Activated CD8-positive, alpha-beta memory T cell treated with anti-CD3 and anti-CD28 coated beads, Interleukin-2, amount 50 U/mL, for 1 hour (primary cell): Measurements from ENCODE around the gene THPO.

Experiments
- DNase-seq: peaks from one replicate; pipeline ENCODE4 v3.0.0-alpha.2; 2020; ENCODE audit errors: extremely low read depth

Gene THPO

DNA sequence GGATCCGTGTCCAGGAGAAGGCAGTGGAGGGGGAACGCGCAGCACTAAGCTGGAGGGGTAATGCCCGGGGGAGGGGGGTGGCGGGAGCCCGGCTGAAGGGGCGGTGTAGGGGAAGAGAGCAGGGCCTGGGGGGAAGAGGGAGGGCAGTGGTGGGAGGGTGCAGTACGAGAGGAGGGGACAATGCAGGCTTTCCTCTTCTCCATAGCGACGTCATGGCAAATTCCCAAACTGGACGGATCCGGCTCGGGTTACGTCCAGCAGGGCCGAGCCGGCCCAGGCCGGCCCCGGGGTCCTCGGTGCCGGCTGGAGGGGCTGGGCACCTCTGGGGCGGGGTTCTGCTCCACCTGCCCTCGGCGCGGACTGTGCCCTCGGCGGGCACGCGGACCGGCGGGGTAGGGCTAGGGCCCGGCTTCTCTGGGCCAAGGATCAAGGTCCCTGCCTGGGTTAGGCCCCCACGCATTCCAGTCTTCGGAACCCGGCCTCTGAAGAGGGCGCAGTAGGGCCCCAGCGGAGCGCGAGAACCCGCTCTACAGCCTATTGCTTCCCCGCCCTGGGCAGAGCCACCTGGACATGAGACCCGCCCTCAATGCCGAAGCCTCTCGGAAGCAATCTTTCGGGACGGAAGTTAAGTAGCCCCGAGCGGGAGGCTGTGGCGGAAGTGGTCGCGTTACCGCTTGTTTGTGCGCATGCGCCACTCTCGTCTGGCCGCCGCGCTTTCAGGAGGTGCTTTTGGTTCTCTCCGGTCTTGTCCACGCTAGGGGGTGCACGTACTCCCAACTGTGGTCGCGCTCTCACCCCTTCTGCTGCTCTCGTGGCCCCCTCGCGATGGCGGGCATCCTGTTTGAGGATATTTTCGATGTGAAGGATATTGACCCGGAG, 15.1 kb downstream of the THPO start:
- peak; percentile 84 for DNase-seq

DNA sequence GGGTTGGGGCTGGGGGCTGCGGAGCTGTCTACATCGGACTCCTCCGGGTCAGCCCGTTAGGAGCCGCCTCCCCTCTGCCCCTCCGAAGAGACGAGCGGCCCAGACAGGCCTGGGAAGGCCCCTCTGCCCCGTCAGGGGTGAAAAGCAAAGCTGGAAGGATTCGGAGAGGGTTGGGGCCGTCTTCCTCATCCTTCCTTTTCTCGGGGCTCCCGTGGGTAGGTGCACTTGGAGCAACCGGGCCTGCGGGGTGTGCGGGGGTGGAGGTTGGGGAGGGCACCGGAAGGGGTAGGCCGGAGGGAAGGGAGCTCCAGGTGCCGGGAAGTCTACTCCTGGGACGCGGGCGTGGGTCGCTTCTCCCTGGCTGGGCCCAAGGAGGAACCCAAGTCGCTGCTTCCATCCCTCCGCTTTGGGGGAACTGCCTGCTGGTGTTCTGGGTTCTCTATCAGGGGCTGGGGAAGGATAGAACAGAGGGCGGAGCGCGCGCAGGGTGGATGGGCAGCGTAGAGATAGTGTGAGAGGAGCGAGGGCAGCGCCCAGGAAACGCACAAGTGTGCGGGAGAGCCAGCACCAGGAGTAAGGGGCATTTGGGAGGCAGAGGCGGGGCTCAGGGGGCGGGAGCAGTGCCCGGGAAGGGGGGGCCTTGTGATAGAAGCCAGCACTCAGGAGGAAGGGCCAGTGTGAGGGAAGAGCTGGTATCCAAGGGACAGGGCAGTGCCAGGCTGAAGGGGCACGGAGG, 15.9 kb downstream of the THPO start:
- no peak for DNase-seq

DNA sequence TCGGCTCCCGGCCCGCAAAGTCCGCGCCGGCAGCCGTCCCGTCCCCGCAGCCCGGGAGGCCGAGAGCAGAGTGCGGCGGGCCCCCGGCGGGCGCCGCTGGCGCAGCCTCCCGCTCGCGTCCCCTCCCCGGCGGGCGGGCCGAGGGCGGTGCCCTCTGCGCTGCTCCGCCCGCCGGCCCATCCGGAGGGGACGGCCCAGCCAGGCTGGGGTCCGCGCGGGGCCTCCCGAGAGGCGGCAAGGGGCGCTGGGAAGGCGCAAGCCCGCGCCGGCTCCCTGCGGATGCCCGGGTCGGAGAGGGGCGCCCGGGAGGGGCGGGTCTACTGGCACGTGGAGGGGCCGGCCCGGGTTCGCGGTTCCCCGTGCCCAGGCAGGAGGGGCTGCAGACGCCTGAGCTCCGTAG, 16.5 kb downstream of the THPO start, which contains the start of the genes CLCN2 and POLR2H:
TSS of gene CLCN2 (minus strand) at position 74 of the 400 bp plus-strand sequence. CDS start 126 bp downstream, outside the sequence.
TSS of gene POLR2H (plus strand) at position 179 of the 400 bp plus-strand sequence. CDS start 1,783 bp downstream, outside the sequence.
- no peak for DNase-seq

DNA sequence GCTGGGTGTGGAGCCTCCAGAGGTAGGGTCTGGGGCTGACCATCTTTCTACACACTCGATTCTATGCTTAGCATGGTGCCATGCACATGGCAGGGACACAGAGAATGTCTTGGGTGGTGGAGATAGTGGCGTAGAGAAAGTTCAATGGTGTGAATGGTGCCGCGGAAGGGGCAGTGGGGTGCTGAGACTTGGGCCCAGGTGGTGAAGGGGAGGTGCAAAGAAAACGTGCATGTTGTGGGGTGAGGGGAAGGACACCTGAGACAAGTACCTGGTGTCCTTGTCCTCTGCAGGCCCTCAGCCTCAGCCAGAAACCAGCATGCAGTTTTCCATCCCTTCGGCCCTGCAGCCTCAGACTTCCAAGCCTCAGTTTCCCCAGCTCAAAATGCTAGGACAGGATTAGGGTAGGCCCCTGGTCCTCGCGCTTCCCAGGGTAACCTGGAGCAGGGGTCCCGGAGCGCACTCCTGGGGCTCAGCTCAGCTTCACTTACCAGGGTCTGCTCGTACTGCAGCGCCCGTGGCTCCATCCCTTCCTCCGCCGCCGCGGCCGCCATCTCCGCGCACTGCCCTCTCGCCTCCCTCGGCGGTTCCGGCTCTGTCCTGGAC, 17.0 kb downstream of the THPO start:
- no peak for DNase-seq

DNA sequence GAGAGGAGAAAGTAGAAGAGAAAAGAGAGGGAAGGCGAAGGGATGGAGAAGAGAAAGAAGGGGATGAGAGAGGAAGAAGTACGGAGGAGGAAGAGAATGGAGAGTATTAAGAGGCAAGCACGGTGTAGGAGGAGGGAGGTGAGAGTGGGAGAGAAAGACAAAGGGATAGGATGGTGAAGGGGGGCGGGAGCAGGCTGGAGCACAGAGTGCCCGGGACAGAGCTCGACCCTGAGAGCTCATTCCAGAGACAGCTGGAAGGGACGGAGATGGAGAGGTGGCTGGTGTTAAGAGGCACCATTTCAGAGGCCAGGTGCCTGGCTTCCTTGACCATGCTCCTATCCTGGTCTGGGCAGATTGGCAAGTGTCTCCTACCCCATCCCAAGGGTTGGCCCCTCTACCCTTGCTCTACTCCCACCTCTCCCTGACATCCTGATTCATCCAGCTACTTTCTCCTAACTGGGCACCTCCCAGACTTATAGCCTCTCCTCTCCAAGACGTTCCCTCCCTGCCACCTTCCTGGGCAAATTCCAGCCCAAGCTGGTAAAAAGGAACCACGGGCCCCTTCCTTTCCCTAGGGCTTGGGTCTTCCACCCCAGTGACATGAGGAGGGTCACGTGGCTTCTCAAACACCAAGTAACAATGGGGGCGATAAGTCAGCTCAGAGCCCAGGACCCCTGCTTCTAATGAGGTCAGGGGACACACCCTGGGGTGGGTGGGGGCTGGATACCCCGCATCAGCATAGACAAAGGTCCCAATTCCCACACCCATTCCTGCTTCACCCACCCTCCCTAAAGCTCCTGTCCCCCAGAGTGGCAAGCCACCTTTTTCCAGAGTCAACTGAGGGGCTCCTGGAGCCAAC, 17.7 kb downstream of the THPO start:
- no peak for DNase-seq

DNA sequence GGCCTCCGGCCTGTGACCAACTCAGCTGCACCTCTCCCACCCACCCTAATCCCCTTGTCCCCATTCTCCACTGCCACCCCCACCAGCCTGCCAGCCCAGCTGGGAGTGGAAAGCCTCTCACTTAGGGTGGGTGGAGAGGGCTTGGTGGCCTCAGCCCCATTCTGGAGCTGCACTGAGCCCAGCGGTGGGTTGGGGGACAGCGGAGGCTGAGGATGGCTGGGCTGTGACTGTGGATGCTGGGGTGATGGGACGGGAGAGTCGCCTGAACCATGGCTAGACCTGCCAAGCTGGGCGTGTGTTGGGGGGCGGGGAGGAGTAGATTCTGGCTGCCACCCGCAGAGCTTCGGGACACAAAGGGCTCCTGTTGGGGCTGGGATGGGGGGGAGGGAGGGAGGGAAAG, 18.4 kb downstream of the THPO start:
- DNase-seq = no peak

DNA sequence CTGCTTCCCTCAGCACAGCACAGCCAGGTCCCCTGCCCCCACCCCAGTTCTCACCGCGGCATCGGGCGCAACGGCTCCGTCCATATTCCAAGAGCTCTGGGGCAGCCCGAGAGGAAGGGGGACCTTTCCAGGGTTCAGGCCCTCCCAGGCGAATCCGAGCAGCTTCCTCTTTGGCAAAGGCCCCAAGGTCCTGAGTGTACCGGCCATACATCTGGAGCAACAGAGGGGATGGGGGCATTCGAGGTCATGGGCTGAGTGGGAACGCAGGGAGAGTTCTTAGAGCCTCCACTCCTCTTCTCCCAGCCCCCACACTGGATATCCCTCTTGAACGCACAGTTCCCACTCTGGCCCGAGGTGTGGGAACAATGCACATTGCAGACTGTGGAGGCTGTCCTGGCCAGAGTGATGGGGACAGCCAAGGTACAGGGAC, 19.1 kb downstream of the THPO start:
- no peak for DNase-seq

DNA sequence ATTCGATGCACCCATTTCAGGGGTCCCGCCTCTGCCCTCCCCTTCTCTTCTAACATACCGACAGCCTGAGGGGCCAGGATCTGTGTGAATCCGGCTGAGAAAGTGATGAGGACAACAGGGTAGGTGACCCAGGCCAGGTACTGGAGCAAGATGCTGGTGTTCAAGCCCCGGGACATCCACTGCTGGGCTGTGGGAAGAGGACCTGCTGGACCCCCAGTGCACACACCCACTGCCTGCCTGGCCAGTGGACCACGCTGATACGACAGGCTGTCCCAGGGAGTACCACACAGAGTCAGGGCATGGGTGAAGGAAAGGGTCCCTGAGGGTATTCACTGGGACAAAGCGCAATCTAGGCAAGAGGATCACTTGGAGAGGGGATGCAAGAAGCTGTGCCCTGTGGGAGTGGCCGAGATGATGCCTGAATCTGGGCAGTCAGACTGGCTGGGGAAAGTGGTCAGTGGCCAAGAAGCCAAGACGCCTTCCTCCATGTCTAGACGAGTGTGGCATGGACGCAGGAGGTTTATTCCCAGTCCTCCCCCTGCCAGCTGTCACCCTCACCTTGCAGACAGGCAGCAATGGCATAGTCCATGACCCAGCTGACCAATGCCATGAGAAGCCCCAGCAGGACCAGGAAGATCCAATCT, 19.8 kb downstream of the THPO start:
- no peak for DNase-seq

DNA sequence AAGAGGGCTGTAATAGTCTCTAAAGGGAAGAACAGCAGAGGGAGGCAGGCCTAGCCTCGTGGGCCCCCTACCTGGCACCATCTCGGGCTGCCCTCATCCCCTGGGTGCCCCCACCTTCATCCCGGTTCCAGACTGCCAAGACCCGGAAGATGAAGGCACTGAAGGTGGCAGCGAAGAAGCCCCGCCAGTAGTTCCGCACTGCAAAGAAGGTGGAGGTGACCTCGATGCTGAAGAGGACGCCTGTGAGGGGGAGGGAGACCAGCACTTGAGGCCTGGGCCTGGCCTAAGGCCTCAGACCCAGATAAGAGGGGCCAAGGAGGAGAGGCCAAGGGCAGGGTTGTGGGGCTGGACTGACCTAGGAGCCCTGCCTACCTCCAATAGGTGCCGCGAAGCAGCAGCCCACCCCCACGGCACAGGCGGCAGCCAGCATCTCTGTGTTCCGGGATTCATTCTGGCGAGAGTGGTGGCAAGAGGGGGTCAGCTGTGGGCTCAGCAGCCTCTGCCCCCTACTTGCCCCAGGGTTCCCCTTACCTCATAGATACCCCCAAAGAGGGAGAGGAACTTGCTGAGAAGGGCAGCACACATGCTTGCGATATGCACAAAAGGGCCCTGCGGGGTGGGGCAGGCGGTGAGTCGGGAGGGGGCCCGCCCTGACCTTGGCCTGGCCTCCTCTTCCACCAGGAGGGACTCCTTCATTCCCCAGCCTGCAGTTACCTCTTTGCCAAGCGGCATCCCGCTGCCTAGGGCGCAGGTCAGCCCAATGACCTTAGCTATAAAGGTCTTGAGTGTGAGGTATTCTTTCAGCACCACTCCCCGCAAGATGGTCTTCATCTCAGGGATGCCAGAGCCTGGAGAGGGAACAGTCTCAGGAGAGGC, 20.5 kb downstream of the THPO start:
- no peak for DNase-seq

DNA sequence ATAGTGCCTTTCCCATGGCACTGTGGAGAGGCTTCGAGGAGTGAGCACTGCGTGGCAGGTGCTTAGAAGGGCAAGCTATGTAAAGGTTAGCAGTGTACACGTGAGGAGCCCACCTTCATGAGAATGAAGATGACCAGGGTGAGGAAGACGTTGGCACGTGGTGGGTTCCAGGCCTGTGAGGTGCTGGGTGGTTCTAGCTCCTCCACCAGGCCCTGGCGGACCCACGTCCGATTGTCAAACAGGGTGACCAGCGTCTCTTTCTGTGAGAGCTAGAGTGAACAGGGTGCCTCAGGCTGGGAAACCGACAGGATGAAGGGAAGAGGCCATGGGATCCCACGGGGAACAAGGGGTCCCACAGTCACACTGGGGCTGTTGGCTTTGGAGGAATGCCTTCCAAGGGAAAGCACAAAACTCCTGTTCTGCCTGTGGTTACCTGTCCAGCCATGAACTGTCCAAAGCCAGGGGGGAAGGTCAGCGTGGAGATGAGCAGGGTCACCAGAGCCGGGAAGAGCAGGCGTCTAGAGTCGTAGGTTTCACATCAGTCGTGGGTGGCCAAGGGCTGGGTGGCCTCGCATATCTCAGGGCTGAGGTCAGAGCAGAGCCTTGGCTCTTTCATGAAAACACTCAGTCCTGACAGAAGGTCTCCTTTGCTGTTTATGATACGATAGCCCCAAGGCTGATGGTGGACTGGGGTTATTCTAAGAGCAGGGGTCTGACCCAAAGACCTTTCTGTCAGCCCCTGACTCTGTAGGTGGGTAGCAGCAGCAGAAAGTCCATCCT, 22.6 kb downstream of the THPO start:
- no peak for DNase-seq

DNA sequence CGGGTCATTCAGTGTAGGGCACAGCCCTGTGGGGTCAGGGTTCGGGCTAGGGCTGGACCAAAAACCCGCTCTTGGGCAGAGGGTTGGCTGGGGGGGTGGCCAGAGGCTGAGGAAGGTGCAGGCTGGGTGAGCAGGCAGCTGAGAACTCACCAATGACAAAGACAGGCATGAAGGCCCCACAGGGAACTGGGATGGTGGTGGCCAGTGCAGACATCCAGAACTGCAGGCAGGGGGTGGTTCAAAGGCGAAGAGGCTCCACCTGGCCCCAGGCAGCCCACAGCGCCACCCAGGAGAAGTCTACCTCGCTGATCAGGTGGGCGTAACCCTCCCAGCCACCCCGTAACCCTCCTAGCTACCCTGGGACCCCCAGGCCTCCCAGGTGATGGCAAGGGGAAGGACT, 23.3 kb downstream of the THPO start:
- no peak for DNase-seq

DNA sequence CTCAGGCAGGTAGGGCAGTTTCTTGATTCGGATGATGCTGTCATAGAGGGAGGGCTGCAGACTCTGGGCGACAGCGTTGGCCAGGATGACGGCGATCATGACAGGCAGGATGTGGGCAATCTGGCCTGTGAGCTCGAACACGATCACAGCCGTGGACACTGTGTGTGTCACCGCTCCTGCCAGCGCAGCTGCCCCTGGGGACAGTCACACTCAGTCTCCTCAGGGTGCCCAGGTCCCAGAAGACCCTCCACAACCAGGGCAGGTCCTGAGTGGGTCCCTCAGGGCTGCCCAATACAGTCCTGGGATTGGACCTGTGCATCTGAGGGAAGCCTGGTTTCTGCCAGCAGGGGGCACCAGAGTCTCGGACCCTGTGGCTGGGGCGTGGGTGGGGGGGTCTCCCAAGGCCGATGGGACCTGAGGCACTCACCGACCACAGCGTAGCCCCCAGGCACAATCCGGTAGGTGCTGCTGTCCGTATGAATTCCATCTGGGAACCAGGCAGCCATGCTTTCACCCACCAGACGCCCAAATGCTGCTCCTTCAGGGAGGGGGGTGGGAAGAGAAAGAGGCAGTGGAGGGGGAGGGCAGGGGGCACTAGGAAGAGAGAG, 23.8 kb downstream of the THPO start:
- DNase-seq = no peak

DNA sequence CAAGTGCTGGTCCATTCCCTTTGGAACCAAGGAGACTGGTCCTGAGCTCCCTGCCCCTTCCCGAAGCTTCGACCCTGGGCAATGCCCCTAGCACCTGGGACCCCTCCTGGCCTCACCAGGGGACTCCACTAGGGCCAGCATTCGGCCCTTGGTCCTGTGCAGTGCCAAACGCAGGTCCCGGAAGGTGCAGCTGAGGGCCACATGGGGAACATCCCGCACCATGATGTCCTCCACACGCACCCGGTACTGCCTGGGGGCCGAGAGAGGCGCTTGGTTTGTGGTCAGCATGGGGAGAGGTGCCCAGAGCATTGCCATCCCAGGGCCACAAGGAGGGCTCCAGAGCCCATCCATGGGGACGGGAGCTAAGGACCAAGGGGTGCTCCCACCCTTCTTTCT, 24.5 kb downstream of the THPO start:
- no peak for DNase-seq

DNA sequence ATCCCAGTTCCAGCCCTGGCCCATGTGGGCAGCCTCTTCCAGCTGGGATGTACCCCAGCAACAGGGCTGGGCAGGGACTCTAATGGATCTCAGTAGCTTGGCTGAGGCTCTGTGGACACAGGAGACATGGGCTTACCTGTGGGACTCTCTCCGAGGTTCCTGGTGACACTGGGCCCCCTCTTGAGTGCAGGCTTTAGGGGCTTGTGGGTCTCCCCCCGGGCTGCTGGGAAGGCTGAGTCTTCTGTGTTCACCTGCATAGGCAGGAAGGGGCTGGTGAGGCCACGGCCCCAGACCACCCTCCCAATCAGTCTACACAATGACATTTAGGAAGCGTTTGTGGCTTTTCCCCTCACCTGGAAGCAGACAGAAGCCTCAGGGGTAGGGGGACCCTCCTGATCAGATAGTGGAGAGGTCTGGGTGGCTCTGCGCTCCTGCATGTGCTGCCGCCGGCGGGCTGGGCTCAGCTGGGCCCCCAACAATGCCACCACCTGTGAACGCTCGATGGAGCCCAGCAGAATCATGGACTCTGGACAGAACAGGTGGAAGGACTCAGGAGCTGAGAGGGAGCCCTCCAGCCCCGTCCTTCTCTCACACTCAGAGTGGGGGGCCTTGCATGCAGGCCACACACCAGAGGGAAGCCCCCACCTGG, 25.0 kb downstream of the THPO start:
- DNase-seq = no peak

DNA sequence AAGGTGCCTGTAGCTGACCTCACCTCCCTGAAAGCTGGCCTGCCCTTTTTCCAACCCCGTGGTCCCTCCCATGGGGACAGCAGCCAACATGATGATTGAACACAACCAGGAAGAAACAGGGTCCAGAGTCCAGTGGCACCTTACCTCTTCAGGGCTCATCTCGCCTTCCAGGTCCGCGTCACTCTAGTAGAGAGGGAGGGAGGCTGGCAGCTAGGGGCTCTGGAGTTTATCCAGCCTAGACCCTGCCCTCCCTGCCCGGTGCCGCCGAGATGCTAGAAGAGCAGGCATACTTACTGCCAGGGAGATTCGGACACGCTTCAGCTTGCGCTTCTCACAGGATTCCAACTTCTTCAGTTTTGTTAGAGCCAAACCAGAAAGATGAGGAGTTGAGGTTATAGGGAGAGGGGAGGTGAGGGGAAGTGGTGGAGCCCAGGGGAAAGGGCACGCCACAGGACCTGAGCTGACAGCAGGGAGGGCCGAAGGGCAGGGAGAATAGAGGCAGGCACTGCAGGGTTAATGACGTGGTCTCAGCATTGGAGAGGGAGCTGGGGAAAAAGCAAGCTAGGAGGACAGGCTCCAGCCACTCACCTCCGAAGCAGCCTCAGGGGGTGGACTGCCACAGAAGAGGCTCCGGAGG, 25.7 kb downstream of the THPO start:
- no peak for DNase-seq

DNA sequence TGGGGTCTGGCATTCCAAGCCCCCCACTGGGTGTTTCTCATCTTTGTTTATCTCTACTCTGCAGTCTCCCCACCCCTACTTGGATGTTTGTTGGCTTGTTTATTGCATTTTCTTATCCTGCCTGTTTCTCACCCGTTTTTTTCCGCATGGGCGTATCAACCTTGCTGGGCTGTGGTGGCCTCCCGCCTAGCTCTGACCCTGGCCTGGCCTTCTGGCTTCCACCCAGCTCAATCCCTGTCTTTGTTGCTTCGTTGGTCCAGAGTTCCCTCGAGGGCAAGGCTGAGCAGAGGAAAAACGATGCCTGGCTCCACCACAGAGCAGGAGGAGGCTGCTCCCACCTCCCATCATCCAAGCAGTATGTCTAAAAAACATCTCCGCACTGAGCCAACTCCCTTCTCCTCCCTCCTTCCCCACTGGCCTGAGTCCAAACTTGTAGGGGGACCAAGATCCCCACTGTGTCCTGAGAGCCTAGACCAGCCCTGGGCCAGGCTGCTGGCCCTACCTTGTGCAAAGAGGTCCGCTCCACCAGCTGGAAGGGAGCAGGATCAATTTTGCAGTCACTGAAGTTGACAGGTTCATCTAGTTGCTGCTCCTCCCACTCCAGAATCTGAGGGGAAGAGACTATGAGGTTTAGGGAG, 26.4 kb downstream of the THPO start:
- no peak for DNase-seq

DNA sequence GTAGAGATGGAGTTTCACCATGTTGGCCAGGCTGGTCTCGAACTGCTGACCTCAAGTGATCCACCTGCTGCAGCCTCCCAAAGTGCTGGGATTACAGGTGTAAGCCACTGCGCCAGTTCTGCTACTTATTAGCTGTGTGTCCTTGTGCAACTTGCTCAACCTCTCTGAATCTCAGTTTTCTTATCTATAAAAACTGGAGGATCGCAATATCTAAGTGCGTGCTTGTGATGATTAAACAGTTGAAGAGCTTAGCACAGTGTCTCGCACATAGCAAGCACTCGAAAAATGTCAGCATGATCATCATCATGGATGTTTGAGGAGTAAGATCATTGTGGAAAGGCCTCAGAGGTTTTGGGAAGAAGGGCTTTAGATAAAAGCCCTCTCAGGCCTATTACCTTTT, 27.4 kb downstream of the THPO start:
- no peak for DNase-seq
